Hematopoietic multipotent progenitor cell treated with erythropoietin and hydrocortisone succinate and interleukin-3 and kit ligand, for 8 days (in vitro differentiated cells): Measurements from ENCODE around the gene CDK16.

ENCODE experiments used
- DNase-seq: peaks from one replicate; pipeline ENCODE4 v3.0.0-alpha.2; 2015

The CDK16 gene

GRCh38 chrX:47186096-47186740 is 32.3 kb upstream of the CDK16 start:
- DNase-seq, result no peak

GRCh38 chrX:47187106-47187677 is 31.3 kb upstream of the CDK16 start:
- DNase-seq, result no peak

GRCh38 chrX:47189906-47190305 is 28.6 kb upstream of the CDK16 start:
- DNase-seq, result no peak

GRCh38 chrX:47190445-47191269 is 27.8 kb upstream of the CDK16 start:
- DNase-seq, result peak; percentile 92

GRCh38 chrX:47191331-47191730 is 27.1 kb upstream of the CDK16 start:
- DNase-seq, result peak; percentile 20

- DNase-seq, result peak; percentile 4
Measured at GRCh38 chrX:47191806-47192401, 26.6 kb upstream of the CDK16 start.

GRCh38 chrX:47193475-47194193 is 24.8 kb upstream of the CDK16 start, which contains the start of gene UBA1:
Gene UBA1 (plus strand): TSS chrX:47193829. CDS start chrX:47198803, 4,974 bp downstream.
- DNase-seq, result peak; percentile 96

GRCh38 chrX:47194194-47194787 is 24.2 kb upstream of the CDK16 start:
- no peak for DNase-seq

- DNase-seq, result no peak
Measured at GRCh38 chrX:47196098-47196497, 22.4 kb upstream of the CDK16 start.

- DNase-seq, result no peak
Measured at GRCh38 chrX:47197526-47197925, 21.0 kb upstream of the CDK16 start.

GRCh38 chrX:47198026-47198686 is 20.3 kb upstream of the CDK16 start:
- DNase-seq, result no peak

GRCh38 chrX:47198687-47199080 is 19.8 kb upstream of the CDK16 start:
- no peak for DNase-seq

GRCh38 chrX:47199286-47199685 is 19.2 kb upstream of the CDK16 start:
- no peak for DNase-seq

GRCh38 chrX:47200385-47201150 is 17.9 kb upstream of the CDK16 start:
- no peak for DNase-seq

- no peak for DNase-seq
Measured at GRCh38 chrX:47201345-47201944, 17.0 kb upstream of the CDK16 start.

GRCh38 chrX:47202316-47202715 is 16.2 kb upstream of the CDK16 start:
- DNase-seq, result no peak

GRCh38 chrX:47202877-47203276 is 15.6 kb upstream of the CDK16 start:
- no peak for DNase-seq

- peak; percentile 7 for DNase-seq
Measured at GRCh38 chrX:47204970-47205369, 13.5 kb upstream of the CDK16 start.

GRCh38 chrX:47206316-47206715 is 12.2 kb upstream of the CDK16 start:
- DNase-seq, result no peak

GRCh38 chrX:47208108-47208507 is 10.4 kb upstream of the CDK16 start:
- DNase-seq, result no peak
